ENCODE results near the gene FLT4.
"Not testable (repeated sequence)": the region's sequence is repeated elsewhere in the genome, so short reads cannot be mapped to it uniquely, and the experiment has no call there.

The FLT4 gene

GRCh38 chr5:180669661-180670060 is 20.3 kb upstream of the FLT4 start:
- DNase-seq = no peak

GRCh38 chr5:180668835-180669596 is 19.6 kb upstream of the FLT4 start:
- no peak for DNase-seq

DNA sequence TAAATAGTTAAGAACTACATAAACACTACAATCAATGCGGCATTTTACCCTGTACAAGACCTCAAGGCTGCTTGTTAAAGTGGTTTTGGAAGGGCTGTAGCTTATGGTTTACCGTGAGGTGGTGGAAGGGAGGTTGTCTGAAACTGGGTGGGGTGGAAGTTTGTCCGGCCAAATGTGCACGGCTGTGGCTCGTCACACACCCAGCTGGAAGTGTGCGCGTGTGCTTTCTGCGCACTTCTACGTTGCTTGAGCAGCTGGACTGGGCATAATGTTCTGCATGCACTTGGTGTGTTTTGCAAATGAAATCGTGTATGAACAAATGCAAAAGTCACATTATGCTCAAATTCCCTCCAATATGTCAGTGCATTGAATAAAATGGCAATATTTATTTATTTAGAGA is 17.4 kb upstream of the FLT4 start:
- DNase-seq = no peak

- no peak for DNase-seq
Measured at GRCh38 chr5:180665682-180666404, 16.4 kb upstream of the FLT4 start.

DNA sequence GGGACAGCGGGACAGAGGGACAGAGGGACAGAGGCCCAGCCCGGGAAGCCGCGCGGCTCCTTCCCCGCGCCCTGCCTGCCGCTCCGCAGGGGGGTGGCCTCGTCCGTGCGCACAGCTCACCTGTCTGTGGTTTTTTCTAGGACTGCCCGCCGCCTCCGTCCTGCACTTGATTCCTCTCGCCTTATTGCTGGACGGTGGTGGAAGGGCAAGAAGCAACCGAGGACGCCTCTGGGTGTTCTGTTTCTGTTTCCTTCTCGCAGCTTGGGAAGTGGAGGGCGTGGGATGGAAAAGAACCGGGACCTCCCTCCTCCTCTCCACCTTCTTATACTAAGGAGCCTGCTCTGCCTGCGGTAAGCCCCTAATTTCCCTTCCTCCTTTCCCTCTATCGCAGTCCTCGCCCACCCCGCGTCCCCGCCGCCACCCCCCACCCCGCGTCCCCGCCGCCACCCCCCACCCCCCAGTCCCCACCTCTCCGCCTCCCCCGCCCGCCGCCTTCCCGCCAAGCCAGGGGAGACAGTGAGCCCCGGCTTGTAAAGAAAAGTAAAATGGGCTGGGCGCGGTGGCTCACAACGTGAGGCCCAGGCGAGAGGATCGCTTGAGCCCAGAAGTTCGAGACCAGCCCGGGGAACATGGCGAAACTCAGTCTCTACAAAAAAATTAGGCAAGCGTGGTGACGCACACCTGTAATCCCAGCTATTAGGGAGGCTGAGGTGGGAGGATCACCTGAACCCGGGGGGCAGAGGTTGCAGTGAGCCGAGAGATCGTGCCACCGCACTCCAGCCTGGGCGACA is 9.6 kb upstream of the FLT4 start:
- DNase-seq = no peak

DNA sequence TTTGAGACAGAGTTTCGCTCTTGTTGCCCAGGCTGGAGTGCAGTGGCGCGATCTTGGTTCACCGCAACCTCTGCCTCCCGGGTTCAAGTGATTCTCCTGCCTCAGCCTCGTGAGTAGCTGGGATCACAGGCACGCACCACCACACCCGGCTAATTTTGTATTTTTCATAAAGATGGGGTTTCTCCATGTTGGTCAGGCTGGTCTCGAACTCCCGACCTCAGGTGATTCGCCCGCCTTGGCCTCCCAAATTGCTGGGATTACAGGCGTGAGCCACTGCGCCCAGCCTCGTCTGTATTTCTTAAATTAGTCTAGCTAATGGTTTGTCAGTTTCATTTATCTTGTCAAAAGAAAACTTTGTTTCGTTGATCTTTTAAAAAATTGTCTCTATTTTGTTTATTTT is 5.8 kb upstream of the FLT4 start:
- not testable (repeated sequence) for DNase-seq

- no peak for DNase-seq
Measured at GRCh38 chr5:180652771-180653170, 3.4 kb upstream of the FLT4 start.

DNA sequence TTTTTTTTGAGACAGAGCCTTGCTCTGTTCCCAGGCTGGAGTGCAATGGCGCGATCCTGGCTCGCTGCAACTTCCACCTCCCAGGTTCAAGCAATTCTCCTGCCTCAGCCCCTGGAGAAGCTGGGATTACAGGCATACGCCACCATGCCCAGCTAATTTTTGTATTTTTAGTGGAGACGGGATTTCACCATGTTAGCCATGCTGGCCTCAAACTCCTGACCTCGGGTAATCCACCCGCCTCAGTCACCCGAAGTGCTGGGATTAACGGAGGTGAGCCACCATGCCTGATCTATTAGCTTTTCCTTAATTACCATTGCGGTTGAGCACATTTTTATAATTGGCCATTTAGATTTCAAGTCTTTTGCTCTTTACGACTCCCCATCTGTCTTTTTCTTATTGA is 2.9 kb upstream of the FLT4 start:
- DNase-seq = no peak

GRCh38 chr5:180648658-180649296 is 623 bp downstream of the FLT4 start:
- DNase-seq = no peak

GRCh38 chr5:180647941-180648500 is 1.4 kb downstream of the FLT4 start:
- DNase-seq = no peak

- no peak for DNase-seq
Measured at GRCh38 chr5:180647465-180647864, 1.9 kb downstream of the FLT4 start.

DNA sequence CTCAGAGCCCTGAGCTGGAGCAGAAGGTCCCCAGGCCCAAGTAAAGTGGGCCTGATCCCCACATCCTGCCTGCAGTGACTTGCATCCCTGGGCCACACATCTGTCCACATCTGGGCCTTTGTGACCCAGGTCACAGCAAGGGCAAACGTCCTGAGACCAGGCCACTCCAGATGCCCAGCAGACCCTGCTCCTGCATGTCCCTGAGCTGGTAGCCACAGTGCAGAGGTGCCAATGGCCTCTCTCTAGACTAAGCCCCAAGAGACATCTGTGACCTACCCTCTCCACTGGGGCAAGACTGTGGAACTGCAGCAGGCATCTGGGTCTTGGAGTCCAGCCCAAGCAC is 2.5 kb downstream of the FLT4 start:
- no peak for DNase-seq

- DNase-seq = no peak
Measured at GRCh38 chr5:180646289-180646962, 3.0 kb downstream of the FLT4 start.

DNA sequence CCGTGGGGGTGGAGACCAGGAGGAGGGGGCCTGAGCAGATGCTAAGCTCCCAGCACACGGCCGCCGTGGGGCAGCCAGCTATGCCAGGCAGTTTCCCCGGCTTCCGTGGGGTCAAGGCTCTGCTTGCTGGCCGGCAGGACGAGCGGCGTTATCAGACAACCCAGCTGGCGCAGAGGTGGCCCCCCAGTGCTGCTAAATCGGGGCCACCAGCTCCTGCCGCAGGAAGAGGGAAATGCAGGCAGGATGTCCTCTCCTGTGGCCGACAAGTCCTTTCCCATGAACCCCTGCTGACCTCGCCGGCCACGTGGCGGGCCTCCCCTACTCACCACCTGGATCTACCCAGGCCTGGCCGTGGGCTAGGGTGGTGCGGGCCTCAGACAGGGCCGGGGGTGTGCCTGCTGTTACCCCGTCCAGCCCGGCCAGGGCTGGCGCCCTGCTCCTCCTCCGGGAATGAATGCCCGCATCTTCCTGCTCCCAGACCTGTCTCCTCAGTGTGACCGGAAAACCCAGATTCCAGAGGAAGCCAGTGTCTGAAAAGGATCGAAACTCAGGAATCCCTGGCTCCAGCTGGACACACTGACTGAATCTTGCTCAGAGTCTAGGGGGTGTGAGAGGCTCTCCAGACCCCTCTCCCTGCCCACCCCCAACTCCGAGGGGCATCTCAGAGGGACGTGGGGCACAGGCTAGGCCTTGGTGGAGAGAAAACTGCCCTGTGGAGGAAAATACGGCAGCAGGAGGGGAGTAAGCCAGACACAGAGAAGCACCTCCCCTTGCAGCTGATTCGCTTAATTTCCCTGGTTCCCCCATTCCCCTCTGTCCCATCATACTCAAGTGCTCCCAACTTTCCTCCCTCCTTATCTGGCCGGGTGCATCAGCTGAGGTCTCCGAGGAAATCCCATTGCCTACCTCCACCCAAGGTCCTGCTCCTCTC is 3.9 kb downstream of the FLT4 start:
- no peak for DNase-seq

DNA sequence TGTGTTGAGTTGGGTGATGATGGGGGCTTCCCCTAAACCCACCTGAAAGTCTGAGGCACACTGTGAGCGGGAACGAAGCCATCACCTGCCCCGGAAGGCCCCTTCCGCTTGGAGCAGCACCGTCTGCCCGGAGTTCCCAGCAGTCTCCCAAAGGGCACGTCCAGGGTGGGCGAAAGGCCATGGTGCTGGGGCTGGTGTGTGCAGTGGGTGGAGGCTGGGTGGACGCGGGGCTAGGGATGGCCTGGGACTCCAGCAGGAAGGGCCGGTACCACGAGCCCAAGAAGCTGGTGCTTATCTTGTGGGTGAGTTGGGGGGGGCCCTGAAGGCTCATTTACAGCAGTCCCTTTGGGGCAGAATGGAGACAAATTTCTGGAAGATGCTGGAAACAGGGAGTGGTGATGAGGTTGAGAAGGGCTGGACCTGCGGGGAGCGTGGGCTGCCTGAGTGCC is 4.6 kb downstream of the FLT4 start:
- DNase-seq = no peak

DNA sequence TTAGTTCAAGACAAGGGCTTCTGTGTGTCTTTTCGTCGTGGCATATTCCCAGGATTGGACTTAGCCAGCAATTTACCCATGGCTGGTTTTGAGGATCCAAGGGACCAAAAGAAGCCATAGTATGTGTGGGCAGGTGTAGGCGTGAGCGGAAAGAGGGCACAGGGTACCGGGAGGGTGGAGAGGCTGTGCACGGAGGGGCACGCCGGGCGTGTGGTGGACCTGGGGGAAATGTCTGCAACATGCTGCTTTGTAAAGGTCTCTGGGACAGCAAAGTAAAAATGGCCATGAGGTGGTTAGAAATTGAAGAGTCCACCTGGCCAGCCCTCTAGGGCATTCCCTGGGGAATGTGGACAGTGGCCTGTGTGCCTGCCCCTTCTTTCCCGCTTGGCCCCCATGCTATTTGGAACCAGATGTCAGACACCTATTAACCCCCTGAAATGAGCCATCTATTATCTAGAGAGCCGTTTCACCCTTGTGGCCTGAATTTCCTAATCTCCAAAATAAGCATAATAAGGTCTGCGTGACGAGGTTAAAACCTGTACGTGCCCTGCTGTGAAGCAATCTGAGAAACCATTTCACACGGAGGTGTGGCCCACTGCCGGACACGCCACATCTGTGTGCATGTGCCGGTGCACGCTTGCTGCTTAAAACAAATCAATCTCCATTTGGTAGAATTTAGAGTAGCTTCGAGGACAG is 5.1 kb downstream of the FLT4 start:
- no peak for DNase-seq

GRCh38 chr5:180643191-180643851 is 6.1 kb downstream of the FLT4 start:
- DNase-seq = no peak

GRCh38 chr5:180642779-180643178 is 6.6 kb downstream of the FLT4 start:
- peak; percentile 10 for DNase-seq

DNA sequence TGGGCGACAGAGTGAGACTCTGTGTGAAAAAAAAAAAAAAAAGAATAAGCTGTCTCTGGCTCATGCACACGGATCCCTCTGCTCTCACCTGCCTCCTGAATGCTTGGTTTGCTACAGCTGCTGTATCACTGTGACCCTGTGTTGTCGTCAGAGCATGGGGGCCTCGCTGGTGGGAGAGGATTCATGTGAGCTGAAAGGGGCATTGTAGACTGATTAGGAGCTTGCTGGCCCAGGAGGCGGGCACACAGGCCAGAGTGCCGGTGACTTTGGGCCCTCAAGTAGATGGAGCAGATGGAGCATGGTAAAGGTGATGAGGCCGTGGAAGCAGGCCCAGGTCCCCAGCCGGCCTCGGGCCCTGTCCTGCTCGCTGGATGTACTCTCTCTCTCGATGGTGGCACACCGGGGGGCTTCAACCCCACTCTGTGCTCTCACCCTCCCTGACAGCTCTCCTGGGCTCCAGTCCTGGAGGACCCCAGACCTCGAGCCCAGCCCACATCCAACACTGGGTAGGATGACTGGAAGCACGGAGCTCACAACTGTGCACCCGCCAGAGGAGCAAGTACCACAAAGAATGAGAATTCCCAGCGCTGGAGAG is 7.1 kb downstream of the FLT4 start:
- no peak for DNase-seq

DNA sequence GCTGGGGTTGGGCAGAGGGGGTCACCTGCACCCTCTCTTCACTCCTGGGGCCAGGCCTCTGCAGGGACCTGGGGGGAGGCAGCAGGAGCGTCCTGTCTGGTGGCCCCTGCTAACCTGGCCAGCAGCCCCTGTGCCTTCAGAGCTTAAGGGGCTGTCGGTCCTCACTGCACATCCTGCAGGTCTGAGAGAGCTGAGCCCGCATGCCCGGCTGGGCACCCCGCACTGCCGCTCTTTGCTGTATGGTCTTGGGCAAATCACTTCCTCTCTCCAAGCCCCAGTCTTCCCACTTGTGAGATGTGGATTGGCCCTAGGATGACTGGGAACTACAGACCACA is 7.9 kb downstream of the FLT4 start:
- DNase-seq = no peak
